NCI-H146 treated with DMSO at 0.1 percent for 48 hours (cell line): Measurements from ENCODE around the gene CARNS1.
"Not testable (repeated sequence)": the region's sequence is repeated elsewhere in the genome, so short reads cannot be mapped to it uniquely, and the experiment has no call there.

ENCODE experiments used
- DNase-seq: peaks from one replicate; lab custom pipeline; 2025; ENCODE audit not compliant: unreplicated experiment; lab: John Stamatoyannopoulos, UW

CARNS1 gene

GRCh38 chr11:67395555-67396258 is 19.8 kb upstream of the CARNS1 start:
- no peak for DNase-seq

GRCh38 chr11:67396259-67396581 is 19.3 kb upstream of the CARNS1 start:
- DNase-seq: no peak

GRCh38 chr11:67396587-67397389 is 18.7 kb upstream of the CARNS1 start:
- DNase-seq: no peak

GRCh38 chr11:67397536-67397935 is 17.9 kb upstream of the CARNS1 start:
- DNase-seq: no peak

GRCh38 chr11:67397986-67398660 is 17.4 kb upstream of the CARNS1 start:
- DNase-seq: no peak

- no peak for DNase-seq
These were observed 16.6 kb upstream of the CARNS1 start for GRCh38 chr11:67398661-67399563.

GRCh38 chr11:67400251-67400941 is 15.1 kb upstream of the CARNS1 start:
- DNase-seq: no peak

GRCh38 chr11:67400942-67401494 is 14.5 kb upstream of the CARNS1 start:
- DNase-seq: no peak

GRCh38 chr11:67401495-67402191 is 13.8 kb upstream of the CARNS1 start, which contains the start of gene PPP1CA:
PPP1CA (minus strand) TSS chr11:67401858; CDS start chr11:67401782, 76 bp downstream.
- DNase-seq: peak; percentile 87

GRCh38 chr11:67402192-67402839 is 13.2 kb upstream of the CARNS1 start:
- DNase-seq: not testable (repeated sequence)

- not testable (repeated sequence) for DNase-seq
These were observed 12.4 kb upstream of the CARNS1 start for GRCh38 chr11:67403085-67403484.

- no peak for DNase-seq
These were observed 10.8 kb upstream of the CARNS1 start for GRCh38 chr11:67404515-67405195.

- no peak for DNase-seq
These were observed 10.3 kb upstream of the CARNS1 start for GRCh38 chr11:67405196-67405567.

GRCh38 chr11:67405688-67406339 is 9.7 kb upstream of the CARNS1 start:
- DNase-seq: no peak

- DNase-seq: no peak
These were observed 9.0 kb upstream of the CARNS1 start for GRCh38 chr11:67406420-67406968.

- no peak for DNase-seq
These were observed 8.3 kb upstream of the CARNS1 start for GRCh38 chr11:67406969-67407687.

- no peak for DNase-seq
These were observed 7.8 kb upstream of the CARNS1 start for GRCh38 chr11:67407688-67408163.
